OCI-LY3 (cell line): Measurements from ENCODE around the gene ZC3H12D.

Experiments used
- H2AFZ ChIP-seq: fragments of 200-600, 300-600 bp; shearing (Covaris generic); 2 replicates; pipeline ENCODE4 v1.6.0; 2014; ENCODE audit warnings: antibody characterized with exemption, low read depth, low read length
- H3K27ac ChIP-seq: fragments of 200-600, 300-600 bp; sonication (generic); 2 replicates; pipeline ENCODE4 v1.5.1; 2014; ENCODE audit warnings: mild to moderate bottlenecking, low read length, moderate library complexity, mixed read lengths
- H3K27me3 ChIP-seq: fragments of 200-600, 300-600 bp; sonication (generic); 2 replicates; pipeline ENCODE4 v1.6.1; 2014; ENCODE audit warnings: low read depth, low read length, mixed read lengths
- H3K36me3 ChIP-seq: fragments of 200-600, 300-600 bp; sonication (generic); replicated peaks from 2 replicates; pipeline ENCODE3; 2014; ENCODE audit warnings: low read depth, low read length, mixed read lengths
- H3K4me1 ChIP-seq: fragments of 300-600, 200-600 bp; sonication (generic); 2 replicates; pipeline ENCODE4 v1.6.1; 2014; ENCODE audit warnings: low read length, mixed read lengths
- H3K4me2 ChIP-seq: fragments of 200-600, 300-600 bp; sonication (generic); 2 replicates; pipeline ENCODE4 v1.6.1; 2014; ENCODE audit warnings: low read length, mixed read lengths
- H3K4me3 ChIP-seq: fragments of 300-600, 200-600 bp; sonication (generic); 2 replicates; pipeline ENCODE4 v1.5.1; 2014; ENCODE audit warnings: antibody characterized with exemption, mild to moderate bottlenecking, low read length, moderate library complexity
- H3K79me2 ChIP-seq: fragments of 300-600, 200-600 bp; shearing (Covaris generic); 2 replicates; pipeline ENCODE4 v1.6.1; 2014; ENCODE audit warnings: mild to moderate bottlenecking, low read length, mixed read lengths
- H3K9ac ChIP-seq: fragments of 300-600, 200-600 bp; shearing (Covaris generic); 2 replicates; pipeline ENCODE4 v1.6.0; 2014; ENCODE audit warnings: mild to moderate bottlenecking, low read length, moderate library complexity
- H3K9me3 ChIP-seq: fragments of 200-600, 300-600 bp; shearing (Covaris generic); 2 replicates; pipeline ENCODE4 v1.6.1; 2014; ENCODE audit warnings: low read length, mixed read lengths; ENCODE audit not compliant: insufficient read depth
- H4K20me1 ChIP-seq: fragments of 200-600, 300-600 bp; sonication (generic); 2 replicates; pipeline ENCODE4 v1.6.1; 2016; ENCODE audit warnings: low read length, mixed read lengths; ENCODE audit not compliant: insufficient read depth
- CTCF ChIP-seq: fragments of 200-600, 300-600 bp; sonication (generic); IDR thresholded peaks from 2 replicates; pipeline ENCODE4 v1.5.1; 2014; ENCODE audit warnings: antibody characterized with exemption, low read length, low read depth
- EZH2phosphoT487 ChIP-seq: fragments of 200-600 bp; shearing (Covaris generic); IDR thresholded peaks from 2 replicates; pipeline ENCODE4 v1.6.1; 2018; ENCODE audit warnings: antibody characterized with exemption, mixed run types, low read depth

ZC3H12D gene

GRCh38 chr6:149397384-149397783 lies 87.4 kb downstream of the ZC3H12D start:
- Histone ChIP-seq H3K4me1 (peaks cover 5% of the 10 kb centered on the region), H3K4me3 (no peak overlapping the region), H3K27me3 (no peaks in the 10 kb centered on the region), H4K20me1 (peaks cover 34% of the 10 kb centered on the region), H3K27ac (no peak overlapping the region), H3K4me2 (no peak overlapping the region), H3K9ac (no peak overlapping the region), H2AFZ (no peak overlapping the region), H3K36me3 (peaks cover 32% of the 10 kb centered on the region), H3K79me2 (peaks cover 53% of the 10 kb centered on the region), H3K9me3 (no peaks in the 10 kb centered on the region)
- TF ChIP-seq EZH2phosphoT487 (no peak), CTCF (no peak)
